PFSK-1 (cell line): Measurements from ENCODE around the gene SEMG1.

Experiments
- FOXP2 ChIP-seq: optimal IDR thresholded peaks from 2 replicates; pipeline ENCODE3; 2011; ENCODE audit warnings: borderline replicate concordance, control low read depth, inconsistent platforms; ENCODE audit not compliant: insufficient read depth; ENCODE audit errors: extremely low read length, extremely low read depth
- POLR2AphosphoS5 ChIP-seq: IDR thresholded peaks from 2 replicates; pipeline ENCODE4 v1.6.1; 2012; ENCODE audit warnings: low read depth, mild to moderate bottlenecking, control low read depth, low read length, moderate library complexity
- SIN3A ChIP-seq: IDR thresholded peaks from 2 replicates; pipeline ENCODE4 v1.6.1; 2012; ENCODE audit warnings: mild to moderate bottlenecking, low read length, moderate library complexity, borderline replicate concordance; ENCODE audit not compliant: insufficient read depth
- TAF1 ChIP-seq: IDR thresholded peaks from 2 replicates; pipeline ENCODE4 v1.6.1; 2012; ENCODE audit warnings: low read length, control low read depth, borderline replicate concordance; ENCODE audit not compliant: insufficient read depth
- TF ChIP-seq, protein P1 (sequence below), 2 experiments: IDR thresholded peaks; 2 replicates each; pipeline versions ENCODE4 v1.6.1 to v1.8.0; 2011 to 2012; ENCODE audit warnings: low read depth in 2 of 2, low read length in 2 of 2, control low read depth in 1 of 2, inconsistent platforms in 1 of 2, mild to moderate bottlenecking in 1 of 2, moderate library complexity in 1 of 2; ENCODE audit not compliant: insufficient read depth in 1 of 2

Gene SEMG1

DNA sequence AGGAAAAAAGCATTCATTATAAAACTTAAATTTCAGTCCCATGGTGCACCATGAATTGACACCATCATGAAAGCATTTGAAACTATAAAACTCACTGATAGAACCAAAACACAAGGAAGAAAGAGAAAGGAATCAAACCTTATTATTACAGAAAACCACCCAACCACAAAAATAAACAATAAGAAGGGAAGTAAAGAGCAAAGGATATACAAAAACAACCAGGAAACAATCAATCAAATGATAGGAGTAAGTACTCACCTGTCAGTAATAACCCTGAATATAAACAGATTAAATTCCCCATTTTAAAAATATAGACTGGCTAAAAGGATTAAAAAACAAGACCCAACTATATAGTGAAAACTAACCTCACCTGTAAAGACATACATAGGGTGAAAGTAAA lies 41.8 kb downstream of the SEMG1 start:
- TF ChIP-seq SIN3A (no peak), FOXP2 (no peak), TAF1 (no peak), POLR2AphosphoS5 (no peak)
- TF ChIP-seq, protein P1, sequence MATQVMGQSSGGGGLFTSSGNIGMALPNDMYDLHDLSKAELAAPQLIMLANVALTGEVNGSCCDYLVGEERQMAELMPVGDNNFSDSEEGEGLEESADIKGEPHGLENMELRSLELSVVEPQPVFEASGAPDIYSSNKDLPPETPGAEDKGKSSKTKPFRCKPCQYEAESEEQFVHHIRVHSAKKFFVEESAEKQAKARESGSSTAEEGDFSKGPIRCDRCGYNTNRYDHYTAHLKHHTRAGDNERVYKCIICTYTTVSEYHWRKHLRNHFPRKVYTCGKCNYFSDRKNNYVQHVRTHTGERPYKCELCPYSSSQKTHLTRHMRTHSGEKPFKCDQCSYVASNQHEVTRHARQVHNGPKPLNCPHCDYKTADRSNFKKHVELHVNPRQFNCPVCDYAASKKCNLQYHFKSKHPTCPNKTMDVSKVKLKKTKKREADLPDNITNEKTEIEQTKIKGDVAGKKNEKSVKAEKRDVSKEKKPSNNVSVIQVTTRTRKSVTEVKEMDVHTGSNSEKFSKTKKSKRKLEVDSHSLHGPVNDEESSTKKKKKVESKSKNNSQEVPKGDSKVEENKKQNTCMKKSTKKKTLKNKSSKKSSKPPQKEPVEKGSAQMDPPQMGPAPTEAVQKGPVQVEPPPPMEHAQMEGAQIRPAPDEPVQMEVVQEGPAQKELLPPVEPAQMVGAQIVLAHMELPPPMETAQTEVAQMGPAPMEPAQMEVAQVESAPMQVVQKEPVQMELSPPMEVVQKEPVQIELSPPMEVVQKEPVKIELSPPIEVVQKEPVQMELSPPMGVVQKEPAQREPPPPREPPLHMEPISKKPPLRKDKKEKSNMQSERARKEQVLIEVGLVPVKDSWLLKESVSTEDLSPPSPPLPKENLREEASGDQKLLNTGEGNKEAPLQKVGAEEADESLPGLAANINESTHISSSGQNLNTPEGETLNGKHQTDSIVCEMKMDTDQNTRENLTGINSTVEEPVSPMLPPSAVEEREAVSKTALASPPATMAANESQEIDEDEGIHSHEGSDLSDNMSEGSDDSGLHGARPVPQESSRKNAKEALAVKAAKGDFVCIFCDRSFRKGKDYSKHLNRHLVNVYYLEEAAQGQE (IDR thresholded peaks at IDR 0.05; ENCODE audit: insufficient read depth in 1 of 2, low read depth in 2 of 2, low read length in 2 of 2), result no peak

DNA sequence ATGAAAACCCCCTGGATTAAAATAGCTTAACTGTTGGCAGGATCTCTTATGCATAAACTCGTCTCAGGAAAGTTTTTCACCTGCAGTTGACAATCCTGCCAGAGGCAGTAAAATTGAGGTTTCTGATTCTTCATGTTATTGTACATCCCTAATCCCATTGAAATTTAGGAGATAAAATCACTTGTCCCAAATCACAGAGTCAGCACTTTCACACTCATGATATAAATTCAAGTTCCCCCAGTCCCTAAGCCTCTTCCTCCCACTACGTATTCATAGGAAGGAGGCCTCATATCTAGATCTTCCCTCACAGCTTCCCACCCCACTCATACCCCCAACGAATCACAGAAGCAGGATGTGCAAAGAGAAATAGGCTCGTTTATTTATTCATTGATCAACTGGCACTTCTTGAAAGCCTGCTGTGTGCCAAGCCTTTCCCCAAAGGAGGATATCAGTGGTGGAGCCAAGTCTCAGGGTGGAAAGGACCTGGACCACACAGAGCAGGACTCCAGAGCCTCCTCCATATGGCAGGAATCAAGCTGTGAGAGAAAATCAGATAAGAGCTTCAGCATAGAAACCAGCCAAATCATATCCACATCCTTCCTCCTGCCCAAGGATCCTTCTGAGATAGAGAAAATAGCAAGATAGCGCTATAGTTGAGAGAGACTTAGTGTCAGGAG lies 45.2 kb downstream of the SEMG1 start:
- TF ChIP-seq FOXP2, result no peak
- no peak for TF ChIP-seq POLR2AphosphoS5
- TF ChIP-seq SIN3A, result no peak
- TF ChIP-seq, protein P1 (IDR thresholded peaks at IDR 0.05; ENCODE audit: insufficient read depth in 1 of 2, low read depth in 2 of 2, low read length in 2 of 2), result no peak
- TF ChIP-seq TAF1, result no peak

DNA sequence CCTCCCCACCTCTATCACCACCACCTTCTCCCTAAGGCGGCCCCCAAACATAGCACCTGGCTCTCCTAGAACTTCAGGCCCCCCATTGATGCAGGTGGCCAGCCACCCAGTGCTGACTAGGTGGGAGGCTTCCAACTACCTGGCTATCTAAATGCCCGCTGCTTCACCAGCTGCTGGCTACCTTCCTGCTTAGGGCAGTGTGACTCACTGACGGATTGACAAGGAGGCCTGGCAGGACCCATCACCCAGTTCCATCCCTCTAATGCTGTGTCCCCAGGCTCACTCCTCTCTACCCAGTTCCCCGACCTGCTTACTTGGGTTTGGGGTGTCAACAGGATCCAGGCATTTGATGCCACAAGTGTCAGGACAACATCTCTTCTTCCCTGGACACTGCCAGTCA lies 46.4 kb downstream of the SEMG1 start:
- TF ChIP-seq, protein P1 (IDR thresholded peaks at IDR 0.05; ENCODE audit: insufficient read depth in 1 of 2, low read depth in 2 of 2, low read length in 2 of 2), result no peak
- TF ChIP-seq TAF1 (no peak), FOXP2 (no peak), POLR2AphosphoS5 (no peak), SIN3A (no peak)

DNA sequence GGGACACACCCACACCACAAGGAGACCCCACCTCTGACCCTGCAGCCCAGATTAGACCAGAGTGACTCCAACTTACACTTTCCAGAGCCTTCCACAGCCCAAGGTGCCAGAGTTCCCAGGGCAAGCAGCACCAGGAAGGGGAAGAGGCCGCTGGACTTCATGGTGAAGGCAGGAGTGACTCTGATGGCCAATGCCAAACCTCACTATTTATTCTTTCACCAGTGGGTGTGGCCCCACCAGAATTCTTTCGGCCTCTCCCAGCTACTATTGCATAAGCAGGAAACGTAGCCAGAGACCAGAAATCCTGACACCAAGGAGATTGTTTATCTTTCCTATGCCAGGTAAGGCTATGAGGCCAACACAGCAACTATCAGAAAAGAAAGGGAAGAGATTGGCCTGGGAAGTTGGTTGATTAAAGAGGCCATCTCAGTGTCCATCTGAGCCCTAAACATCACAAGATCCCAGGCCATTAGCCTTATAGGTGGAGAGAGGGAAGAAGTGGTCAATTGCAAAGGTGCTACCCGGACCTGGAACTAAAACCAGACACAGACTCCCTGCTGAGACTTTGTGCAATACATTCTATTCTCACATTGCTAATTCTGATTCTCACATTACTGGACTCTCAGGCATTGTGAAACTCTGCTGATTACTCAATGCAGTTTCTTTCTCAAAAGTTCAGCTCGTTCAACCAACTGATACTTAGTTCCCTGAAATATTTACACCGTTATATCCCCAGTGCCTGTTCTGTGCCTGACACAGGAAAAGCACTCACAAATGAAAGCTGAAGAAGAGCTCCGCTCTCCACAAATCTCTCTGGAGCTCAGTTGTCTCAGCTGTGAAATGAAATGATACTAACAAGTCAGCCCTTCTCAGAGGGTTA lies 47.8 kb downstream of the SEMG1 start, which contains the start of gene SLPI:
TSS of gene SLPI (minus strand) at position 182 of the 880 bp plus-strand sequence. CDS start at position 161, 21 bp downstream.
- TF ChIP-seq SIN3A, result no peak

DNA sequence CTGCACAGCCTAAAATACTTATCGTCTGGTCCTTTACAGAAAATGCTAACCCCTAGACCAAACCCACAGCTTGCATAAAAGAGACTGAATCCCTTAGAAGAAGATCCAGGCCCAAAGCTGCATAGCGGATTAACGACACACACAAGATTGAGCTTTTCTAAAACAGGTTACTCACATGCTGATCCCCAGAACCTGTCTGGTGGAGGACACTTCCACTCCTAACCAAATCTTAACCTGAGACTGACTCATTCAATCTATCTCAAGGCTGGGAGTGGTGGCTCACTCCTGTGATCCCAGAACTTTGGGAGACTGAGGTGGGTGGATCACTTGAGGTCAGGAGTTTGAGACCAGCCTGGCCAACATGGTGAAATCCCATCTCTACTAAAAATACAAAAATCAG lies 50.3 kb downstream of the SEMG1 start:
- TF ChIP-seq POLR2AphosphoS5, result no peak
- TF ChIP-seq, protein P1 (IDR thresholded peaks at IDR 0.05; ENCODE audit: insufficient read depth in 1 of 2, low read depth in 2 of 2, low read length in 2 of 2), result no peak
- TF ChIP-seq SIN3A, result no peak
- no peak for TF ChIP-seq FOXP2
- no peak for TF ChIP-seq TAF1
